Amniotic stem cell (primary cell): ENCODE data around the gene SNORC.

Experiments used
- DNase-seq: peaks from one replicate; lab custom pipeline; 2025; lab: John Stamatoyannopoulos, UW

Gene SNORC

DNA sequence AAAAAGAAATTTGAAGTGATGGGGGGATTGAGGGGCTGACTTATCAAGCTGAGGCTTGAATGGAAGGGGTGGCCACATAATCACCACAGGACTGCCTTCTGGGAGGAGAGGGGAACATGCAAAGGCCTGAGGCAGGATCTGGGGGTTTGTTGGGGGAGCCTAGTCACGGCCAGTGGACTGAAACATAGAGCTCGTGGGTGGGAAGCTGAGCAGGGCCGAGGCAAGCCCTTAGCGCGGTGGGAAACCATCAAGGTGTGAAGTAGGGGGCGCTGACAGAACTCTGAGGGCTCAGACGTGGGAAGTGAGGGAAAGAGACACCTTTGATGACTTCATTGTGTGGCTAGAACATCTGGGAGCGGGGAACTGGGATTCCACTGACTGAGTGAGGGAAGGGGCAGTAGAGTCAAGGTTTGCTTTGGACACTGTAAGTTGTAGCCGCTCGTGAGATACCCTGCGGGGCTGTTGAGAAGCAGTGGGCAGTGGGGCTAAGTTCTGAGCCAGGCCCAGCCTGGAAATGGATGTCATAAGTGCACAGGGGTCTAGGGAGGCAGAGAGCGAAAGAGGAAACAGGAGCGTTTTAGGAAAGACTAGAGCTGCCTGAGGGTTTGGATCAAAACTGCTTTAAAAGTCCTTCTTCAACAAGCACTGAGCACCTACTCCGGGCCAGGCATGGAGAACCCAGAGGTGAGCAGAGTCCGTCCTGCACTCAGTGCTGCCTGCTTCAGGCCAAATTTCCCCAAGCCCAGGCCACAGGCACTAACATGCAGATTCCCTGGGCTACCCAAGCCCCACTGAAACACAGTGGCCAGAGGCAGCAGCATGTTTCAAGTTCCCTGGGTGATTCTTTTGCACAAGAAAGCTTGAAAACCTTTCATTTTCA, 686 bp upstream of the SNORC start:
- DNase-seq = no peak

DNA sequence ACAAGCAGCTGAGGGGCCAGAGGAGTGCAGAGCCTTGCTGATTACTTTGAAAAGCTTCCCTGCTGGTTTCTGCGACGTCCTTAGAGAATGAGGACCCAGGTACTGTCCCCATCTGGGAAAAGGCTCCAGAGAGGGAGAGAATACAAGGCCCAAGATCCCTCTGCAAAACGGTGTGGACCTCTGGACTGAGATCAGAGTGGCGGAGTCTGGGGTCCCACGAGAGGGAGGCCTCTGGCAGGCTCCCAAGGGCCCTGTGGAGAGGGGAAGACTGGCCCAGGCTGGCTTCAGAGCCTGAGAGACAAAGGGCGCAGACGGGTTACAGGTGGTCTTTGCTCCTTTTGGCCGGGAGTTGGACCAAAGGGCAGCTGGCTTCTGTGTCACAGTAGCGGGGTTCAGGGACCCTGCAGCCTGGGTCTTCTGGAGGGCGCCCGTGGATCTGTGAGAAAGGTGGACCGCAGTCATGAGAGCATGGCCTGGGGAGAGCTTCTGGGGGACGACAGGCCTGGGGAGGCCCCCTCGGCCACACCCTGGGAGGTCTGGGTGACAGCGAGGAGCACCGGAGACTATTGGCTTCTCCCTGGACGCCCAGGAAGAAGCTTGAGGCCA, 805 bp downstream of the SNORC start:
- DNase-seq = no peak

DNA sequence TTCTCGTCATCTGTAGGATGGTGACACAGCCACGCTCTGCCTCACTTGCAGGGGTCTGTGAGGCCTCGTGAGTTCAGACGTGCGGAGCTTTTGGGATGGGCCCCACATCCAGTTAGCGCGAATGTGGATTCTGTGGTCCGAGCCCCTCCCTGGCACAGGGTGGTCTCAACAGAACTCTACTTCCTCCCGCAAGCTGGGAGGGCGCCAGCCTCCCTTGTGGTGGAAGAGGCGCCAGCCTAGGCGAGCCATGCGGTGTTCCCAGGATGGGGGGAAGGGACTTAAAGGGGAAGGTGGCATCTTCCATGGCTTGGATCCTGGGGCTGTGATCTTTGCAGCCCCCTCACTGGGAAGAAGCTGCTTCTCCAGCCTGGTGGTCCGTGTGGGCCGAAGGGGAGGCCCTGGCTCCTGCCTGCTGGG, 1.4 kb downstream of the SNORC start:
- DNase-seq = no peak

DNA sequence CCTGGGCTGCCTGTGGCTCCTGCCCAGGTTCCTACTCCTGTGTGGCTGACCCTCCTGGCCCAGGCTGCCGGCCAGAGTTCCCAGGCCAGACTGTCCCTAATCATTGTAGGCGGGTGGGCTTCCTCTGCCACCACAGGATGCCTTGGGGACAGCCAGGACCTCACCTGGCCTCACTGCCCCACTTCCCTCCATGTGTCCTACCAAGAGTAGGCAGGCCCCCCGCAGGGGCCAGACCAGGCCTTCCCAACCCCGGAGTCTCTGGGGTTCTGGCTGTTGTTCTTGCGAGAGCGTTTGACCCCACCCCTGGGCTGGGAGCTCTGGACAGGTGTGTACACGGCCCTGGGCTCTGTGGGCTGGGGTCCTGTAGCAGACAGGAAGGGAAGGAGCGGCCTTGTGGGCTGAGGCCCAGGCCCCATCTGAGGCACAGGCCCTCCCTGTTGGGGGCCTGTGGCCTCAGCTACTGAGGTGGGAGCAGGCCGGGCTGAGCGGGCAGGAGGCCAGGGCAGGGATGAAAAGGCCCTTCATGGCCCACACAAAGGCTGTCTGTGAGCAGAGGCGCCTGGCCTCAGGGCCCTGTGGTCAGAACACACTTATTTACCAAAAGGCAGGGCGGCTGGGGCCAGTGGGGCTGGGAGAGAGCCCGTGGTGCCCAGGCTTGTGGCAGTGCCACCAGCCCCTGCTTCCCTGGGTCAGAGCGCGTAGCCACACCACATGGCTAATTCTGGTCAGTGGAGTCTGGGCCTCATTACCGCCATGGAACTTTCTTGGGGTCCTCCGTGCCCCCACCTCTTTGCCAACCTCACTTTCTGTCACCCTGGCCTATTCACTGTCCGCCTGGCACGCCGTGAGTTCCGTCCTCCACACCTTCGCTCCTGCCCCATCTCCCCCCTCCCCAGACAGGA, 2.0 kb downstream of the SNORC start:
- DNase-seq = no peak

DNA sequence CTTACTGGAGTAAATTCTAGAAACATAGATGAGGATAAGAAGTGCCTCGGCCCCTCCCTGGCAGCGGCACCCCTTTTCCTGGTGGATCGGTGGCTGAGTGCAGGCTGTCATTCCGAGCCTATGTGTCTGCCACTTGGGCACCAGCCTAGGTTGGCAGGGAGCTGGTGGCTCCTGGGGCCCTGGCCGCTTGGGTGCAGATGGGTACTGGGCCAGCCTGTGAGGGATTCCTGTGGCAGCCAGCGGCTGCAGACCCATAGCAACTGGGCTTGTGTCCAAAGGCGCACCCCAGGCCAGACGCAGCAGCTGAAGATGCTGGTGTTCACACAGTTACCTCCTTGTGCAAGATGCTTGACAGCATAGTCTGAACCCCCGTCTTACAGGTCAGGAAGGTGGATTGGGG, 2.8 kb downstream of the SNORC start:
- no peak for DNase-seq

DNA sequence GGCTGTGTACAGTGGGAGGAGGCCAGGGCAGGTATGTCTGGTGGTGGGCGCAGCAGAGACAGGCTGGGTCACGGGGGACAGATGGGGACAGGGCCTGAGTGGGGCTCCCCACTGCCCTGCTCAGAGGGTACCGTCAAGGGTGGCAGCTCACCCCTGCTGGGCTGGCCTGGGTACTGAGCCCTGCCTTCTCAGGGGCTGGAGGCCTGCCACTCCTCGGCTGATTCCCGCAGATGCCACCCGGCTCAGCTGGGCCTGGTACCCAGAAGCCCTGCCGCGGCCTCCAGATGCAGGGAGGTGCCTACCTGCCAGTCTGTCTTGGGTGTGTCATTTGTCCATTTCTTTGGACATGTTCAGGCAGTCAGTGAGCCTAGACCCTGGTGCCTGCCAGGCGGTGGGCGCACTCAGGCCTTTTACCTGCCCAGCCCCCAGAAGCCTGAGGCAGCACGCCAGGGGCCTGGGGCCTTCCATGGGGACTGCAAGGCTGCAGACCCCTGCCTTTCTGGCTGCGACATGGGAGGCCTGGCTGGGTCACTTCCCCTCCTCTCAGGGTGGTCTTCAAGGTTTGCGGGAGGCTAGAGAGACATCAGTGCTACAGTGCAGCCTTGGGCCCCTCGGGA, 3.3 kb downstream of the SNORC start:
- no peak for DNase-seq

DNA sequence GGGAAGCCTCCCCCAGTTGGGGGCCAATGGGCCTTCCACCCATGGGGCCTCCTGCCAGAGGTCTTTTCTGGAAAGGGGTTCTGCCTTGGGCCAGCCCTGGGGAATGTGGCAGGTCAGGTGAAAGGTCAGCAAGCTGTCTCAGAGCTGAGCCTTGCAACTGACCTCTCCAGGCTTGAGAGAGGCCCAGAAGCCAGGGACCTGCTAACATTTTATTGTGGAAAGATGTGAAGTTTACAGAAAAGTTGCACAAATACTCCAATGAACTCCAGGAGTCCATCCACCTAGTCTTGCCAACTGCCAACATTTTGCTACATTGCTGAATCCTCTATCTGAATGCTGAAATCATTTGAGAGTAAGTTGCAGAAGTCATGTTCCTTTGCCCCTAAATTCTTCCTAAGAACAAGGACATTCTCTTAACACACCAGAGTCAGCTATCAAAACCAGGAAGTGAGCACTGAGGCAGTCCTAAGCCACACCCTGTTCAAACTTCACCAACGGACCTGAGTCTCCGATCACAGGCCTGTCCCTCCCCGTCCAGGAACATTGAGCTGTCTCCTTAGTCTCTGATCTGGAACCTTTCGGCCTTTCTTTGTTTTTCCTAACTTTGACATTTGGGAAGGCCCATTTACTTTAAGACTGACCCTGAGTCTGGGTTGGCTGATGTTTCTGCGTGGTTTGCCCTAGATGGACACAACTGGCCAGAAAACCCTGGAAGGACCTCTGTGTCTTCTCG, 4.0 kb downstream of the SNORC start:
- DNase-seq = no peak

DNA sequence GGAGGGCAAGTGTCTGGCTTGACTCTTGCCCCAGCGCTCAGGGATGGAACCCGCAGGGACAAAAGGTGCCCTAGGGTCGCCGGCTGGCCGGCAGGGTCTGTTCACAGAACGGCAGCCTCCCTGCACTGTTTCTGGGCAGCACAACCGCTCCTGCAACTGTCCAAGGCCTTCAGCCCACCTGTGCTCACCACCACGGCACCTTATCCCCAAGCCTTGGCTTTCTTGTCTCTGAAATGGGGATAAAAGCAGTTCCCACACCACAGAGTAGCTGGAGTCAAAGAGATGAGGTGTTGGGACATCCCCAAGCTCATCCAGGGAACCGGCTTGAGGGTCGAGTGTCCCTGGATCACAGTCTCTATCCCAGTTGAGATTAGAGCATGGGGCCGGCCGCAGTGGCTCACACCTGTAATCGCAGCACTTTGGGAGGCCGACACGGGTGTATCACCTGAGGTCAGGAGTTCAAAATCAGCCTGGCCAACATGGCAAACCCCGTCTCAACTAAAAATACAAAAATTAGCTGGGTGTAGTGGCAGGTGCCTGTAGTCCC, 4.7 kb downstream of the SNORC start:
- DNase-seq = no peak

DNA sequence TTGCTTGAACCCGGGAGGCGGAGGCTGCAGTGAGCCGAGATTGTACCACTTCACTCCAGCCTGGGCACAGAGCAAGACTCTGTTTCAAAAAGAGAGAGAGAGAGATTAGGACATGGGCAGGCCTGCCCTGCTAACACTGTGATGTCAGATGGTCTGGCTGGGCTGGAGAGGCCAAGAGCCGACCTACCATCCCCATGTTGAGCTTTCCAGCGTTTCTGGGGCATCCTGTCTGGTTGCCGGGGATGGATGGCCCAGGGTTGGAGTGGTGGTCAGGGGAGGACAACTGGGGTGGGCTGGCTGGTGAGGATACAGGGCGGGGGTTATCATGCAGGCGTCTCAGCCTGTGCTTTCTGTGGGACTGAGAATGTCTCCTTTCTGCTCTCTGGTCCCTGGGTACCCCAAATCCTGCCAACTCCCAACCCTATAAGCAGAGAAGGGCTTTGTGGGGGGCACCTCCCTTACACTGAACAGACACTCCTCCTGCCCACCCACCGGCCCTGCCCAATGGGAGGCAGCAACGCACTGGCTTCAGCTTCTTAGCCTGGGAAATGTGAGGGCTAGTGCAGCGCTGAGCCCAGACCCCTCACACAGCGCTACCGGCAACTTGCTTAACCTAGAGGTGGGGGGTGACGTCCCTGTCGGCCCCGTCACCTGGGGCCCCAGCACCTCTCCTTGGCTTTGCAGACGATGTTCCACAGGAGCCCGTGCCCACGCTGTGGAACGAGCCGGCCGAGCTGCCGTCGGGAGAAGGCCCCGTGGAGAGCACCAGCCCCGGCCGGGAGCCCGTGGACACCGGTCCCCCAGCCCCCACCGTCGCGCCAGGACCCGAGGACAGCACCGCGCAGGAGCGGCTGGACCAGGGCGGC, 5.4 kb downstream of the SNORC start:
- no peak for DNase-seq

DNA sequence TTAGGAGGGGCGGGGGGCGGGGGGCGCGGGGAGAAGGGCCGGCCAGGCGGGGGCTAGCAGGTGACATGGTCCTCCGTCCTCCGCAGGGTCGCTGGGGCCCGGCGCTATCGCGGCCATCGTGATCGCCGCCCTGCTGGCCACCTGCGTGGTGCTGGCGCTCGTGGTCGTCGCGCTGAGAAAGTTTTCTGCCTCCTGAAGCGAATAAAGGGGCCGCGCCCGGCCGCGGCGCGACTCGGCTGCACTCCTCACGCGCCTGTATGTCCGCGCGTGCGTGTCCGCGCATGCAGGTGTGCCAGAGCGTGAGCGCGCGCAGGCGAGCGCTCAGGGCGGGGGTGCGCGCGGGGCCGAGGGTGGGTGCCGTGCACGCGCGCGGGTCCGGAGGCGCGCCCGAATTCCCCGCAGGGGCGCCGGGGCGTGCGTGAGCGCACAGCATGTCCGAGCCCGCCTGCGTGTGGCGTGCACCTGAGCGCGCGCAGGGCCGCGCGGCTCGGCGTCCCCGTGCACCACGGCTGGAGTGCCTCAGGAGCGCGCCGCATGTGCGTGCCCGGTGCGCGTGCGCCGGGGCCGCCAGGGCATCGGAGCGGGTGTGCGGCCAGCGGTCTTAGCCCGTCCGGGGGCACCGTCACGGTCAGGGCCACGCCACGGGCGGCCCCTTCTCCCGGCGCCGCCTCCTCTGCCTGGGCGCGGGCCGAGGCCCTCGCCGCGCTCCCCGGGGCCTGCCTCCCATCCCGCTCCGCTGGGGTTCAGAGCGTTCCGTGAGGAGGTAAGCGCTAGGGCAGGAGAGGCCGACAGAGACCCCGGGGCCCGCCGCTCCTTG, 6.3 kb downstream of the SNORC start:
- DNase-seq = no peak

DNA sequence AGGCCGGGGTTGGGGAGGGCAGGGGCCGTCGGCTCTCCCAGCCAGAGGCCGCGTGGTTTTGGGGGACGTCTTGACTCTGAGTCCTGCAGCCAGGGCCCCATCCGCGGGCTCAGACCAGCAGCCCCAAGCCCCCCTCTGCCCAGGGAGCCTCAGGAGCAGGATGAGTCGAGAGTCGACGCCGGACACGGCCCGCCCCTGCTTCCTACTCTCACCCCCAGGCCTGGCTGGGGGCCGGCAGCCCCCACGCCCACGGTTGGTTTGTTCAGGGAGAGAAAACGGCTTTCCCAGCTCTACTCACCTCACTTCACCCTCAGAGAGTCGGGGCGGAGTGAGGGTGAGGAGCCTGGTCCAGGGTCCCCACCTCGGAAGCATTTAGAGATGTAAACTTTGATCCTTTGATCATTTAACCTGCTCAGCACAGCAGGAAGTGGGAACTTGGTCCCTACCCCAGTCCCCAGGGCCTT, 6.9 kb downstream of the SNORC start:
- DNase-seq = no peak

DNA sequence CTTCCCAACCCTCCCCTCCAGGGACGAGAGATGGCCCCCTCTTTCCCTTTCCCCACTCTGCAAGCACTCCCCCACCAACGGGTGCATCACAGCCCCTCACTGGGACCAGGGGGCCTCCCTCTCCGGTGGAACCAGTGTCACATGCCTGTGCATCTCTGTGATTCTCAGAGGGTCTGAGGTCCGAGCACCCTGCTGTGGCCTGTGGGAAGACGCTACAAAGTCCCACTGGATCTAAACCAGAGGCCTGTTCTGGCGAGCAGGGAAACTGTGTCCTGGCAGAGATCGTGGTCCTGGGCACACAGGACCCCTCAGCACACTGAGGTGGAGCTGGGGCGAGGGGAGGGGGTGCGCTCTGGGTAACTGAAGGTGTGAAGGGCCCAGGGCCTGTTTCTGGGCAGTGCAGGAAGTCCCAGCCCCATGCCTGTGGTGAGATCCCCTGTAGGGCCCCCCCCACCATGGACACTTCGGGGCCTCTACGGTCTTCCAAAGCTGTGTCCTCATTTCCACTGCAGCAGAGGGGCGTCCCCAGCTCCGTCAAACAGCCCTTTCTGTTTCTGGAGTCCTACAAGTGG, 8.0 kb downstream of the SNORC start:
- no peak for DNase-seq

DNA sequence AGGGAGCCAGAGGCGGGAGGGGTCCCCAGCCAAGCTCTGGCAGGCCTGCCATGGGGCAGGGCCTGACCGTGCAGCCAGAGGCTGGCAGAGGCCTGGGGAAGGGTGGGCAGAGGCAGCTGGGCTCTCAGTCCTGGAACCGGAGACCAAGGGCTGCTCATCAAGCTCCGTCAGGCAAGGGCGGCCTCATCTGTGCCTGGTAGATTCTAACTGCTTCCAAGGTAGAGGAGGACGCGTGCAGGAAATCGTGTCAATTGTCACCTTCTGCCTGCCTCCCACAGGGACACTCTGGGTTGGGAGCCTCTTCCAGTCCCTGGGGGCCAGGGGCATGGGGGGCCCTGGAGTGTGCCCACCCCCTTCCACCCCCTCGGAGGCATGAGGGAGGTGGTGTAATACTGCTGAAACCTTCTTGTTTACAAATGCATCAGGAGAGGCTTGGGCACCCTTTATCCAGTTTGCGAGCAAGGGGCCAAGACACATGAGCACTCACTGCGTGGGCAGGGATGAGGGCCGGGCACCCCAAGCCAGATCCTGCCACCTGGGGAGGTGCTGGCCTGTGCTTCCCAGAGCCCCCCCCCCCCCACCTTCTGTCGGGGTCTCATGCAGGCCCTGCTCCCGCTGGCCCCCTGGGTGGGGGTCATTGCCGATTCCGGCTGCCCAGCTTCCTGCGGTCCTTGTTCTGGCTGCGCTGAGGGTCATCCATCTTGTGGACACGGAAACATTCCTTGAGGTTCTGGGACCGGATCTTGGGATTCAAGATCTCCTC, 9.0 kb downstream of the SNORC start:
- DNase-seq = no peak

DNA sequence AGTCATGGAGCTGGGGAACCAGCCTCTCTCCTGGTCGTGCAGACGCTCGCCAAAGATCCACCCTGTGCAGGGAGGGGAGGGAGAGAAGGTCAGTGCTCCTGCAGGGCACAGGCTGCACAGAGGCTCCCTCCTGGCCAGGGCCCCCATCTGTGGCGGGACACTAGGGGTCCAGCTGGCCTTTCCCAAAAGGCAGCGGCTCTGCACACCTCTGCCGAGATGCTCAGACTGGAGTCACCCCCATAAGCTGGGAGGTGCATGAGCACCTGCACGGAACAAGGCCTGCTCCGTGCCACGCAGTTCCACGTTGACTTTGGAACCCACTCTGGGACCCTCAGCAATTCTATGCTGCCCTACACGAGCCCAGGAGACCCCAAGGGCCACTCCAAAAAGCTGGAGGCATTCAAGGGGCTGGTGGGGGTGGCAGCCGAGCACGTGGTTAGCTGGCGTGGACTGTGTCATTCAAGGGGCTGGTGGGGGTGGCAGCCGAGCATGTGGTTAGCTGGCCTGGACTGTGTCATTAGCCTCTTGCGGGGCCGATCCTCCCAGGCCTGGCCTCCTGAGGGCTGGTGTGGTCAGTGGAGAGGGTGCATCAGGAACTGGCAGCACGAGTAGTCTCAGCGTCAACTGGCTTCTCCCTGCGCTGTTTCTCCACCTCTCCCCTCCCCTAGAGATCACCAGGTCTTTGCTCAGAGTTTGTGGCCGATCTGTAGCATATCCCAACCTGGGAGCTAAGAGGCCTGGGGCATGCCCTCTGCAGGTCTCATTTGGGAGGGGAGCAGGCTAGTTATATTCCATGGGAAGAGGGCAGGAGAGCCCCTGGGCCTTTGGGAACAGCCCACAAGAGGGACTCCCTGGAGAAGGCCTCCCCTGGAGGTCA, 9.8 kb downstream of the SNORC start:
- DNase-seq = no peak

DNA sequence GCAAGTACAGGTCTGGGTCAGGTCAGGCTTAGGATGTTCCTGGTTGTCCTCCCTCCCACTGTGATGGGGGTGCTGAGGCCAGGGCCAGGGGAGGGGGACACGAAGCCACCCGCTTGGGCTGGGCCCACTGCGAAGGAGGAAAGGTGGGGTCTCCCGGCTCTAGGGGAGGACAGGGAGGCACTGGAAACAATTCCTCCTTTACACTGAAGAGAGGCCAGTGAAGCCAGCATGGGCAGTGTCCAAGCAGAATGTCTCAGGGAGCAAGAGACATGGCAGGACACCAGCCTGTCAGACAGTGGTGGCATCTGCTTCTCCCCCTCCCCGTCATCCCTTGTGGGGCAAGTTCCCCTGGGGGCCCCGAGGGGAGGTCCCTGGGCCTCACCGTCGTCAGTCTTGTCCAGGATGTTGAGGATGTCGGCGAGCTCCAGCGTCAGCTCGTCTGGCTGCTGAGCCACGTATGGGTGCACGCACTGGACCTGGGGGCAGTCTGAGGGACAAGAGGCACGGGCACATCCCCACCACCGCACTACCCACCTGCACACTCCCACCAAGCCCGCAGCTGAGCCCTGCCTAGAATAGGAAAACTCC, 10.8 kb downstream of the SNORC start:
- DNase-seq = no peak

DNA sequence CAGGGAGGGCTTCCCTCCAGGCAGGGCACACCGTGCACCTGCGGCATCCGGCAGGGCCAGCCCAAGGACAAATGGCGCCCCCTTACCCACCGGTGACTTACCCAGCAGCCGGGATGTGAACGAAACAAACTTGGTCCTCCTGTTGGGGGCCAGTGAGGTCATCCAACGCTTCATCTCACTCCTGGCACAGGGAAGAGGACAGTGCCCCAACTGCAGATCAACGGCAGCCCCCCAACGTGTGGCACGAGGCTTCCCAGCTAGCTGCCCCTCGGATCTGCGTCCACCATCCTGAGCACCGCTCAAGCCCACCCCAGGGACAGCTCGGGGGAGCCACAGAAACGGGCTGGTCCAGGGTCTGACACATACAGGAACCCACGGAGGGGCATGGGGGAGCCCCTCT, 12.0 kb downstream of the SNORC start:
- DNase-seq = no peak
